Neuronal stem cell (in vitro differentiated cells): ENCODE data around the gene RPS15.

ENCODE experiments used
- DNase-seq: peaks from one replicate; pipeline ENCODE4 v3.0.0-alpha.2; 2013; ENCODE audit warnings: low spot score
- H2AFZ ChIP-seq: one replicate; pipeline ENCODE4 v1.6.1; 2013; ENCODE audit warnings: mild to moderate bottlenecking, low read length, inconsistent platforms
- H2AK5ac ChIP-seq: 2 replicates; pipeline ENCODE4 v1.6.1; 2013; ENCODE audit warnings: low read depth, mild to moderate bottlenecking, inconsistent platforms, low read length, moderate library complexity, mixed read lengths
- H2BK120ac ChIP-seq: 2 replicates; pipeline ENCODE4 v1.6.1; 2013; ENCODE audit warnings: low read depth, mild to moderate bottlenecking, inconsistent platforms, low read length, moderate library complexity, mixed read lengths
- H2BK12ac ChIP-seq: one replicate; pipeline ENCODE4 v1.6.1; 2013; ENCODE audit warnings: low read length, inconsistent platforms
- H2BK15ac ChIP-seq: 2 replicates; pipeline ENCODE4 v1.6.1; 2013; ENCODE audit warnings: mild to moderate bottlenecking, low read length, inconsistent platforms, mixed read lengths
- H2BK5ac ChIP-seq: one replicate; pipeline ENCODE4 v1.6.1; 2013; ENCODE audit warnings: inconsistent platforms, mild to moderate bottlenecking, low read length, moderate library complexity
- H3K14ac ChIP-seq: one replicate; pipeline ENCODE4 v1.6.1; 2013; ENCODE audit warnings: low read length, inconsistent platforms
- H3K18ac ChIP-seq: 2 replicates; pipeline ENCODE4 v1.6.1; 2013; ENCODE audit warnings: low read length, inconsistent platforms
- H3K23ac ChIP-seq: 2 replicates; pipeline ENCODE4 v1.6.1; 2013; ENCODE audit warnings: low read depth, mild to moderate bottlenecking, mixed read lengths, low read length, inconsistent platforms; ENCODE audit not compliant: poor library complexity
- H3K27ac ChIP-seq: replicated peaks from 3 replicates; pipeline ENCODE4 v1.5.1; 2013; ENCODE audit warnings: low read length, inconsistent platforms
- H3K27me3 ChIP-seq, 3 experiments: 2 replicates each; pipeline ENCODE4 v1.6.1; 2013; ENCODE audit warnings: low read length in 3 of 3, mild to moderate bottlenecking in 2 of 3, inconsistent platforms in 1 of 3, low read depth in 1 of 3, mixed read lengths in 1 of 3, moderate library complexity in 1 of 3; ENCODE audit not compliant: control insufficient read depth in 3 of 3, insufficient read depth in 3 of 3
- H3K36me3 ChIP-seq, 2 donors: replicated peaks in 1 of 2; 2 replicates each; pipeline ENCODE4 v1.6.1; 2013; ENCODE audit warnings: low read length in 2 of 2; ENCODE audit not compliant: control insufficient read depth in 2 of 2, insufficient read depth in 2 of 2
- H3K4ac ChIP-seq: 2 replicates; pipeline ENCODE4 v1.6.1; 2013; ENCODE audit warnings: inconsistent platforms, mild to moderate bottlenecking, low read length, moderate library complexity
- H3K4me1 ChIP-seq, 2 donors: 1 replicate in 1 of 2; 2 replicates in 1 of 2; pipeline ENCODE4 v1.6.1; 2013; ENCODE audit warnings: low read length in 2 of 2, low read depth in 1 of 2; ENCODE audit not compliant: control insufficient read depth in 2 of 2, insufficient read depth in 1 of 2
- H3K4me2 ChIP-seq: one replicate; pipeline ENCODE4 v1.6.1; 2013; ENCODE audit warnings: mild to moderate bottlenecking, low read length, inconsistent platforms; ENCODE audit not compliant: insufficient read depth, poor library complexity, severe bottlenecking
- H3K4me3 ChIP-seq, 2 donors: 2 replicates each; pipeline ENCODE4 v1.5.1; 2013; ENCODE audit warnings: low read length in 2 of 2, mild to moderate bottlenecking in 2 of 2, inconsistent platforms in 1 of 2, moderate library complexity in 1 of 2
- H3K79me1 ChIP-seq: one replicate; pipeline ENCODE4 v1.6.1; 2013; ENCODE audit warnings: low read depth, mild to moderate bottlenecking, inconsistent platforms, low read length, moderate library complexity
- H3K9ac ChIP-seq: one replicate; pipeline ENCODE4 v1.6.1; 2013; ENCODE audit warnings: mild to moderate bottlenecking, low read depth, low read length, inconsistent platforms; ENCODE audit not compliant: poor library complexity
- H3K9me3 ChIP-seq, 2 donors: replicated peaks in 1 of 2; 2 replicates each; pipeline versions ENCODE3 to v1.6.1; 2013; ENCODE audit warnings: low read length in 2 of 2, mild to moderate bottlenecking in 2 of 2, inconsistent platforms in 1 of 2, low read depth in 1 of 2, mixed read lengths in 1 of 2, moderate library complexity in 1 of 2; ENCODE audit not compliant: control insufficient read depth in 2 of 2, insufficient read depth in 1 of 2
- H4K8ac ChIP-seq: one replicate; pipeline ENCODE4 v1.6.1; 2013; ENCODE audit warnings: low read depth, mild to moderate bottlenecking, inconsistent platforms, low read length, moderate library complexity
- H4K91ac ChIP-seq: one replicate; pipeline ENCODE4 v1.6.1; 2013; ENCODE audit warnings: low read length, low read depth, mild to moderate bottlenecking, inconsistent platforms; ENCODE audit not compliant: poor library complexity
- WGBS, 2 donors: extraction: QIAGEN DNeasy Blood & Tissue Kit; methylation state at CpG; one replicate each; pipeline ENCODE4 v1.1.7; 2013; ENCODE audit warnings: missing lambda C conversion rate in 2 of 2, mixed read lengths in 1 of 2; ENCODE audit not compliant: insufficient read length in 2 of 2, insufficient replicate concordance in 1 of 2; ENCODE audit errors: extremely low coverage in 2 of 2; 5-methylcytosine and 5-hydroxymethylcytosine counted together

Gene RPS15

GRCh38 chr19:1471010-1471514 is 32.9 kb downstream of the RPS15 start:
- H2BK5ac ChIP-seq: peak overlapping the region; percentile 21
- peaks cover 0 to 57% (median 39%) of the 10 kb centered on the region in 3 experiments for H3K27me3 ChIP-seq
- H3K4me2 ChIP-seq: peak overlapping the region; percentile 94
- no peak overlapping the region for H2BK12ac ChIP-seq
- H2BK15ac ChIP-seq: no peak overlapping the region
- H3K4me1 ChIP-seq: peaks cover 7 to 27% of the 10 kb centered on the region in 2 donors
- no peak overlapping the region for H4K8ac ChIP-seq
- peak overlapping the region in 1 of 2 donors; percentile 71 for H3K4me3 ChIP-seq
- peak overlapping the region; percentile 54 for H2BK120ac ChIP-seq
- H3K79me1 ChIP-seq: peaks cover 23% of the 10 kb centered on the region
- peak overlapping the region; percentile 87 for H3K18ac ChIP-seq
- H3K27ac ChIP-seq: peak overlapping the region; percentile 78
- H2AFZ ChIP-seq: no peak overlapping the region
- WGBS, 2 donors: no CpG with 5 or more reads among the region's 28 CpGs
- DNase-seq: peak; percentile 74
- H3K36me3 ChIP-seq: peaks cover 0 to 45% of the 10 kb centered on the region in 2 donors
- no peak overlapping the region for H4K91ac ChIP-seq
- H2AK5ac ChIP-seq: peak overlapping the region; percentile 86
- H3K4ac ChIP-seq: no peak overlapping the region
- H3K23ac ChIP-seq: peak overlapping the region; percentile 17
- H3K9ac ChIP-seq: peak overlapping the region; percentile 87
- peaks cover 0 to 7% of the 10 kb centered on the region in 2 donors for H3K9me3 ChIP-seq
- no peak overlapping the region for H3K14ac ChIP-seq

GRCh38 chr19:1471515-1472160 is 33.4 kb downstream of the RPS15 start:
- H3K9ac ChIP-seq: peak overlapping the region; percentile 87
- H2AFZ ChIP-seq: no peak overlapping the region
- no peak overlapping the region for H3K27ac ChIP-seq
- H2BK12ac ChIP-seq: peak overlapping the region; percentile 80
- peak overlapping the region; percentile 76 for H3K4ac ChIP-seq
- H3K79me1 ChIP-seq: peaks cover 26% of the 10 kb centered on the region
- H3K4me3 ChIP-seq: no peak overlapping the region
- peak overlapping the region; percentile 54 for H2BK120ac ChIP-seq
- H3K14ac ChIP-seq: peak overlapping the region; percentile 85
- no CpG with 5 or more reads among the region's 24 CpGs for WGBS, 2 donors
- peak overlapping the region; percentile 86 for H2AK5ac ChIP-seq
- peak overlapping the region; percentile 94 for H3K23ac ChIP-seq
- H2BK5ac ChIP-seq: peak overlapping the region; percentile 21
- H3K18ac ChIP-seq: peak overlapping the region; percentile 87
- H3K4me1 ChIP-seq: peaks cover 7 to 26% of the 10 kb centered on the region in 2 donors
- peaks cover 2 to 45% of the 10 kb centered on the region in 2 donors for H3K36me3 ChIP-seq
- peaks cover 0 to 52% (median 34%) of the 10 kb centered on the region in 3 experiments for H3K27me3 ChIP-seq
- DNase-seq: no peak
- H3K9me3 ChIP-seq: peaks cover 0 to 5% of the 10 kb centered on the region in 2 donors
- peak overlapping the region; percentile 62 for H2BK15ac ChIP-seq
- H4K8ac ChIP-seq: peak overlapping the region; percentile 74
- no peak overlapping the region for H4K91ac ChIP-seq
- peak overlapping the region; percentile 94 for H3K4me2 ChIP-seq

- Histone ChIP-seq H2AK5ac (peak overlapping the region; percentile 65), H3K4me2 (no peak overlapping the region), H2BK120ac (peak overlapping the region; percentile 54), H3K14ac (peak overlapping the region; percentile 96), H3K18ac (peak overlapping the region; percentile 78), H2BK5ac (peak overlapping the region; percentile 21), H2BK15ac (peak overlapping the region; percentile 62), H3K4me1 (peaks cover 7 to 21% of the 10 kb centered on the region in 2 donors), H3K23ac (peak overlapping the region; percentile 94), H3K9me3 (peaks cover 0 to 4% of the 10 kb centered on the region in 2 donors), H3K36me3 (peaks cover 2 to 47% of the 10 kb centered on the region in 2 donors), H3K79me1 (peaks cover 25% of the 10 kb centered on the region), H3K9ac (peak overlapping the region; percentile 79), H3K4me3 (no peak overlapping the region), H3K27ac (no peak overlapping the region), H3K27me3 (peaks cover 0 to 43% (median 25%) of the 10 kb centered on the region in 3 experiments), H2BK12ac (no peak overlapping the region), H4K8ac (no peak overlapping the region), H2AFZ (no peak overlapping the region), H4K91ac (no peak overlapping the region), H3K4ac (no peak overlapping the region)
- DNase-seq: no peak
- no CpG with 5 or more reads among the region's 44 CpGs for WGBS, 2 donors
These were observed 34.3 kb downstream of the RPS15 start for GRCh38 chr19:1472231-1473084.
